ENCODE measurements around the gene SAP30BP. TPM values are rescaled to one million over a fixed set of nuclear protein-coding genes. Genes with fewer than 3 reads are reported as not detected.

The SAP30BP gene
- total RNA-seq, 2 donors from 2014 or later: 96.5 to 113 TPM

DNA sequence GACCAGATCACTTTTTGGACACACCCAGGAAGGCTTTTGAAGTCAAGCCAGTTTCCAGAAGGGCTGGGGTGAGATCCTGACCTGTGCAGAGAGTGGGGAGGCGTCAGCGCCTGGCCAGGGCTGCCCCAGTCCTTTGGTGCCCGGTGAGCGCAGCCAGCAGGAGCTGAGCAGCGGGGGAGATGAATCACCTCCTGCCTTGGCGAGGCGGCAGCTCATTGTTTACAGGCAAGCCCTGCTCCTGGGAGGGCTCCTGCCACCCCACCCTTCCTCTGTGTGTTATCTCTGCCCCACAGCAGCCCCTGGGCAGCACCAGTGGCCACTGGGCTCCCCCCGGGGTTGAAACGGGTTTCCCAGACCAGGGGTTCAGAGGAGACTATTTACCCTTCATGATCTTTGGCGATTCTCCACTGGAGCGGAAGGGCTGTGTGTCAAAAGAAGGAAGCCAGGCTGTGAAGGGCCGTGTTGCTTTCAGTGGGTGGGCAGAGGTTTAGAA is 40.0 kb downstream of the SAP30BP start:
- H3K9me3 ChIP-seq (ENCODE audit: control insufficient read depth, low read length): no peaks in the 10 kb centered on the region
- 94 to 97% methylated on average over 8 to 12 of the region's 12 CpGs for WGBS, 2 experiments (ENCODE audit: insufficient coverage in 1 of 2, insufficient read length in 1 of 2)
- no peaks in the 10 kb centered on the region for H3K4me1 ChIP-seq (ENCODE audit: control insufficient read depth, insufficient read depth, low read length)
- Mint-ChIP-seq H3K4me1 (no peaks in the 10 kb centered on the region), H3K27me3 (ENCODE audit: insufficient read depth) (no peaks in the 10 kb centered on the region), H3K36me3 (ENCODE audit: low read depth) (peaks cover 41% of the 10 kb centered on the region), H3K27ac (peak overlapping the region; percentile 26), H3K9me3 (no peaks in the 10 kb centered on the region), H3K4me3 (no peak overlapping the region)
- H3K4me3 ChIP-seq (ENCODE audit: low read length): no peak overlapping the region
- H3K27ac ChIP-seq (ENCODE audit: low read depth, low read length): no peak overlapping the region
- H3K36me3 ChIP-seq (ENCODE audit: control insufficient read depth, insufficient read depth, low read length): peaks cover 48% of the 10 kb centered on the region
- H3K27me3 ChIP-seq (ENCODE audit: control insufficient read depth, insufficient read depth, low read length, poor library complexity, severe bottlenecking): no peaks in the 10 kb centered on the region
- DNase-seq: peak; percentile 40
- H3K9ac ChIP-seq (ENCODE audit: extremely low read depth, low read length, poor library complexity, severe bottlenecking): no peak overlapping the region
- TF ChIP-seq, protein P1, sequence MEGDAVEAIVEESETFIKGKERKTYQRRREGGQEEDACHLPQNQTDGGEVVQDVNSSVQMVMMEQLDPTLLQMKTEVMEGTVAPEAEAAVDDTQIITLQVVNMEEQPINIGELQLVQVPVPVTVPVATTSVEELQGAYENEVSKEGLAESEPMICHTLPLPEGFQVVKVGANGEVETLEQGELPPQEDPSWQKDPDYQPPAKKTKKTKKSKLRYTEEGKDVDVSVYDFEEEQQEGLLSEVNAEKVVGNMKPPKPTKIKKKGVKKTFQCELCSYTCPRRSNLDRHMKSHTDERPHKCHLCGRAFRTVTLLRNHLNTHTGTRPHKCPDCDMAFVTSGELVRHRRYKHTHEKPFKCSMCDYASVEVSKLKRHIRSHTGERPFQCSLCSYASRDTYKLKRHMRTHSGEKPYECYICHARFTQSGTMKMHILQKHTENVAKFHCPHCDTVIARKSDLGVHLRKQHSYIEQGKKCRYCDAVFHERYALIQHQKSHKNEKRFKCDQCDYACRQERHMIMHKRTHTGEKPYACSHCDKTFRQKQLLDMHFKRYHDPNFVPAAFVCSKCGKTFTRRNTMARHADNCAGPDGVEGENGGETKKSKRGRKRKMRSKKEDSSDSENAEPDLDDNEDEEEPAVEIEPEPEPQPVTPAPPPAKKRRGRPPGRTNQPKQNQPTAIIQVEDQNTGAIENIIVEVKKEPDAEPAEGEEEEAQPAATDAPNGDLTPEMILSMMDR (conservative IDR thresholded peaks at IDR 0.05): no peak

DNA sequence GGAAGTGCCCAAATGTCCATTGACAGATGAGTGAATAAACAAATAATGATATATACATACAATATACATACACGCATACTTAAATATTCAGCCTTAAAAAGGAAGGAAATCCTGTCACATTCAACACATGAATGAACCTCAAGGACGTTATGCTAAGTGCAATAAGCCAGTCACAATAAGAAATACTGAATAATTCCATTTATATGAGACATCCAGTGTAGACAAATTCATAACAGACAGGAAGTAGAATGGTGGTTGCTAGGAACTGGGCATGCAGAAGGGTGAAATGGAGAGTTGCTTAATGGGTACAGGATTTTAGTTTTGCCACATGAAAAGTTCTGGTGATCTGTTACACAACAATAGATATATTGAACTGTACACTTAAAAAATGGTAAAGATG is 45.3 kb downstream of the SAP30BP start:
- WGBS, 2 experiments (ENCODE audit: insufficient coverage in 1 of 2, insufficient read length in 1 of 2): 83 to 100% methylated on average over 1 of the region's 2 CpGs
- H3K27me3 Mint-ChIP-seq (ENCODE audit: insufficient read depth): peaks cover 2% of the 10 kb centered on the region
- H3K4me3 Mint-ChIP-seq: no peak overlapping the region

DNA sequence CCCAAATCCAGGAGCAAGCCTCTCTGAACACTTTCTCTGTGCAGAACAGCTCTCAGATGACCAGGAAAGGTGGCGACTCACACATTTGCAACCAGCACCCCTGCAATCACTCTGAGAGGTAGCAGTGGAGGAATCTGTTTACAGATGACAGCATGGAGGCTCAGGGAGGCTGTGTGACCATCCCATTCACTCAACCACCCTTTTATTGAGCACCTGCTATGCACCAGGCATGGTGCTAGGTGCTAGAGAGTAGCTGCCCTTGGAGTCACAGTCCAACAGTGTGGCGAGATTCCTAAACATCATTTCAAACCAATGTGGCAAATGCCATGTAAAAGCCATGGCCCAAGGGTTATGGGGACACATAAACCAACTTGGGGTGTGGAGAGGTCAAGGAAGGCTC is 52.6 kb downstream of the SAP30BP start:
- H3K27me3 ChIP-seq (ENCODE audit: control insufficient read depth, insufficient read depth, low read length, poor library complexity, severe bottlenecking): peaks cover 39% of the 10 kb centered on the region
- no peak overlapping the region for H3K27ac ChIP-seq (ENCODE audit: low read depth, low read length)
- Mint-ChIP-seq H3K36me3 (ENCODE audit: low read depth) (no peaks in the 10 kb centered on the region), H3K27me3 (ENCODE audit: insufficient read depth) (peaks cover 41% of the 10 kb centered on the region), H3K4me1 (peaks cover 2% of the 10 kb centered on the region), H3K27ac (no peak overlapping the region), H3K9me3 (no peaks in the 10 kb centered on the region), H3K4me3 (peak overlapping the region; percentile 56)
- H3K9ac ChIP-seq (ENCODE audit: extremely low read depth, low read length, poor library complexity, severe bottlenecking): no peak overlapping the region
- TF ChIP-seq, protein P1 (conservative IDR thresholded peaks at IDR 0.05): no peak
- WGBS, 2 experiments (ENCODE audit: insufficient coverage in 1 of 2, insufficient read length in 1 of 2): 92 to 100% methylated on average over 1 to 2 of the region's 2 CpGs
- H3K9me3 ChIP-seq (ENCODE audit: control insufficient read depth, low read length): no peaks in the 10 kb centered on the region
- no peaks in the 10 kb centered on the region for H3K36me3 ChIP-seq (ENCODE audit: control insufficient read depth, insufficient read depth, low read length)
- H3K4me3 ChIP-seq (ENCODE audit: low read length): no peak overlapping the region
- DNase-seq: no peak
- H3K4me1 ChIP-seq (ENCODE audit: control insufficient read depth, insufficient read depth, low read length): no peaks in the 10 kb centered on the region

More for the DNA sequence above, 45.3 kb downstream of the SAP30BP start:
- no peak overlapping the region for H3K4me3 ChIP-seq (ENCODE audit: low read length)
- Mint-ChIP-seq H3K27ac (no peak overlapping the region), H3K4me1 (no peaks in the 10 kb centered on the region), H3K36me3 (ENCODE audit: low read depth) (peaks cover 9% of the 10 kb centered on the region), H3K9me3 (no peaks in the 10 kb centered on the region)
- H3K36me3 ChIP-seq (ENCODE audit: control insufficient read depth, insufficient read depth, low read length): peaks cover 5% of the 10 kb centered on the region
- H3K4me1 ChIP-seq (ENCODE audit: control insufficient read depth, insufficient read depth, low read length): no peaks in the 10 kb centered on the region
- no peak for DNase-seq
- no peak overlapping the region for H3K27ac ChIP-seq (ENCODE audit: low read depth, low read length)
- no peaks in the 10 kb centered on the region for H3K9me3 ChIP-seq (ENCODE audit: control insufficient read depth, low read length)
- TF ChIP-seq, protein P1 (conservative IDR thresholded peaks at IDR 0.05): no peak
- no peak overlapping the region for H3K9ac ChIP-seq (ENCODE audit: extremely low read depth, low read length, poor library complexity, severe bottlenecking)
- no peaks in the 10 kb centered on the region for H3K27me3 ChIP-seq (ENCODE audit: control insufficient read depth, insufficient read depth, low read length, poor library complexity, severe bottlenecking)
